NCI-H2227 treated with DMSO at 0.1 percent for 48 hours (cell line): ENCODE measurements around the gene ZNRF3.
"Not testable (repeated sequence)": the region's sequence is repeated elsewhere in the genome, so short reads cannot be mapped to it uniquely, and the experiment has no call there.

Experiments used
- DNase-seq: peaks from one replicate; lab custom pipeline; 2025; lab: John Stamatoyannopoulos, UW

Gene ZNRF3

DNA sequence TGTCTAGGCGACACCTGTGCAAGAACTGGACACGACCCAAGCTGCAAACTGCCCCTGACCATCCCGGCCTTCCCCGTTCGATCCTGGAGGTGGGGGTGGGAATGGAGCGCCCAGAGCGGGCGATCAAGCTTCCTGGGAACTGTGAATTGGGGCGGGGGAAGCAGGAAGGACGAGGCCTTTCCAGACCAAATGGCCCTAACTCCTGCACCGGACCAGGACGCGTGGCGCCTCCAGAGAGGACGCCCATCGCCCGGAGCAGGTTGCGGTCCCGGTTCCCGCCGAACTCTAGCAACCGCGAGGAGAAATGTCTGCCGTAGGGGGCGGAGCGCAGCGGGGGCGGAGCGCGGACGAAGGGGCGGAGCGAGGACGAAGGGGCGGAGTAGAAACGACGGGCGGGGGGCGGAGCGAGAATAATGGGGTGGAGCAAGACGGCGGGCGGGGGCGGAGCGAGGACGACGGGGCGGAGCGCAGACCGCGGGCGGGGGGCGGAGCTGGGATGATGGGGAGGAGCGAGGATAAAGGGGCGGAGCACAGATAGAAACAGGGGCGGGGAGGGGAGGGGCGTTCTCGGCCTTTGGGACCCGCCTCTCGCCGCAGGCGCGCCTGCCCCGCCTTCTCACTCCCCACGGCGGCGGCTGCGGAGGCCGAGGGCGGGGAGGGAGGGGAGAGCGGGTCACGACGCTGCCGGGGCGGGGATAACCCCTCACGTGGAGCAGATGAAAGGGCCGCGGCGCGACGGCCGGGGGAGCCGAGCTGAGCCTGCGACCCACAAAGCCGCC, at the start of gene ZNRF3:
Gene ZNRF3, plus strand, starts transcription at position 695 of the 779 bp plus-strand sequence. CDS start 195 bp downstream, outside the sequence.
- DNase-seq = peak; percentile 75

DNA sequence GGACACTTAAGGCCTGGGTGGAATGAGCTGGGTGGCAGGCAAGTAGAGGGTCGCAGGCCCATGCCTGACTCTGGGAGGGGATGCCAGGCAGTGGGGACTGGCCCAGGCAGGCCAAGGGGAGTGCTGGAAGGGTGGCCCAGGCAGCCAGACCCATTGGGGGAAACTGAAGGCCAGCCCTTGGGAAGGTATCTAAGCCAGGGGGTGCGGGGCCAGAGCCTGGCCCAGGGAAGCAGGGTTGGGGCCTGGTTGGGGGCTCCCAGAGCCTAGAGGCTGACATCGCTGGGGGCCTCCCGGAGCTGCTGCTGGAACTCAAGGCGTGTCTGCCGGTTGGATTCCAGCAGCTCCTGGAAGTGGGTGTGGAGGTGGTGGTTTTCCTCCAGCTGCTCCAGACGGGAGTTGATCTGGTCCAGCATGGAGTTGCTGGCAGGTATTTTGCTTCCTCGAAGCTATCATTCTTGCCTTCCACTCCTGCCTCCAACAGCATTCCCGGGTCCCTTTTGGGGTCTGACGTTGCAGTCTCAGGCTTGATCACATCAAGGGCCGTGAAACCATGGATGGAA, 47.7 kb upstream of the ZNRF3 start:
- no peak for DNase-seq

DNA sequence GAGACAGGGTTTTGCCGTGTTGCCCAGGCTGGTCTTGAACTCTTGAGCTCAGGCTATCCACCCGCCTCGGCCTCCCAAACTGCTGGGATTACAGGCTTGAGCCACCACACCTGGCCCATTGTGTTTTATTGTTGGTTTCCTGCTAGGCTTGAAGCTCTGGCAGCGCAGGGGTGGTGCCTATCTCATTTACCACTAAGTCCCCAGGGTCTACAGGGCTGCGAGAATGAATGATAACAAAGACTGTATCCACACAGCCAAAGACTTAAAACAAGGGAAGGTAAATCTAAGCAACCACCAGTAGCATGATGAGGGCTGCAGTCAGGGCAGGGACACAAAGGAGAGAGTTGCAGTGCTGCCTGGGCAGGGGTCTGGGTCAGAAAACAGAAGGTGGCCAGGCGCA, 45.7 kb upstream of the ZNRF3 start:
- no peak for DNase-seq

DNA sequence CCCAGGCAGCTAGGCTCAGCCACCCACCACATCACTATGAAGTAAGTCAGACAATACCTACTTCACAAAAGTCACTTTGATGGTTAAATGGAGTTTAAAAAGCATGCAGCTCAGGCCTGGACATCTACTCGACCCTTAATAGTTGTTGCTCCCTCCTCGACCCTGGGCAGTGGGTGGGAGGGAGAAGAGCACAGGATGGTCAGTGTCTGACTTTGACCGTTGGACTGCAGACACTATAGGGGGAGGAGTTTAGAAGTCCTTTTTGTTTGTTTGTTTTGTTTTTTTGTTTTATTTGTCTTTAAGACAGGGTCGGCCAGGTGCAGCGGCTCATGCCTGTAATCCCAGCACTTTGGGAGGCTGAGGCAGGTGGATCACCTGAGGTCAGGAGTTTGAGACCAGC, 44.4 kb upstream of the ZNRF3 start:
- no peak for DNase-seq

DNA sequence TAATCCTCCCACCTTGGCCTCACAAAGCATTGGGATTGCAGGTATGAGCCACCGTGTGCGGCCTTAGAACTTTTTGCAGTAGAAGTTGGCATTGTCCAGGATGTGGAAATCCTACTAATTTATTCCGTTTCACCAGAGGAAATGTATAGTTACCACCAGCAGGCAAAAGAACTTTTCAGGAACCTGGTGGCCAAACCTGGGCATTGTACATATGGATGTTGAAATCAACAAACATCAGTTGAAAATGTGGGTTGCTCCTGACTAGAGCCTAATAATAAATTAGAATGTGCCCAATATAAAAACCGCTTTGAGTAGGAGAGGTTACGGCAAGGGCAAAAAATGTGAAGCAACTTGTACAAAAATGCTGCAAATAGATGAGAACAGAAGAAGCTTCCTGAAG, 42.3 kb upstream of the ZNRF3 start:
- no peak for DNase-seq

DNA sequence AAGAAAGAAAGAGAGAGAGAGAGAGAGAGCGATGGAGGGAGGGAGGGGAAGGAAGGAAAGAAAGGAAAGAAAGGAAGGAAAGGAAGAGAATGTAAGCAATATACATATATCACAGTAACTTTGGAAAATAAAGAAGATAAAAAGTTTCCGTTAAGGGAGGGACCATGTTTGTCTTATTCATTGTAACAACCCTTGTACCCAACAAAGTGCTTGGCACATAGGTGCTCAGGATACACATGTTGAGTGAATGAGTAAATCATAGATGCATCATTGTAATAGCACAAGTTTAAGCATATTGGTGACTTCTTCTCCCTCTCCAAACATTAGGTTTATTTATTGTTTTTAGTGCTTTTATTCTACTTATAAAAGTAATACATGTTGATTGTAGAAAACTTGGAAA, 39.7 kb upstream of the ZNRF3 start:
- no peak for DNase-seq

DNA sequence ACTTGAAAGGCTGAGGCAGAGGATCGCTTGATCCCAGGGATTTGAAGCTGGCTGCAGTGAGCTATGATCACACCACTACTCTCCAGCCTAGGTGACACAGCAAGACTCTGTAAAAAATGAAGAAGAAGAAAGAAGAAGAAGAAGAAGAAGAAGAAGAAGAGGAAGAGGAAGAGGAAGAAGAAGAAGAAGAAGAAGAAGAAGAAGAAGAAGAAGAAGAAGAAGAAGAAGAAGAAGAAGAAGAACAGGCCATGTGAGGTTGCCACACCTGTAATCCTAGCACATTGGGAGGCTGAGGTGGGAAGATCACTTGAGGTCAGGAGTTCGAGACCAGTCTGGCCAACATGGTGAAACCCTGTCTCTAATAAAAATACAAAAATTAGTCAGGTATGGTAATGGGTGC, 39.1 kb upstream of the ZNRF3 start:
- not testable (repeated sequence) for DNase-seq

DNA sequence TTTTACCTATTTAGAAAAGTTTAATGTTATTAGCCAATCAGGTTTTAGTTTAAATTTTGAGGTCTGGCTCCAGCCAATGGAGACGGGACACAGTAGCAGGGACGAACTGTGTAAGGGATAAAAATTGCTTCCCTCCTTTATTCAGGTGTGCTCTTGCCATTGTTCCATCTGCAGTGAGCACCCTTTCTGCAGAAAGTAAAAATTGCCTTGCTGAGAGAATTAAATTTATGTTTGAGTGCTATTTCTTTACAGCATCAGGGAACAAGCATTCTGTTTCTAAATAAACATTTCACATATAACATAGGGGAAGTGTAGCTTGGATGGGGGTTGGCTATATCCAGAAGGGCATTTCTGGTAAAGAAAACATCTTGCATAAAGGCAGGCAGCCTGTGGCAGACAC, 36.4 kb upstream of the ZNRF3 start:
- DNase-seq = no peak

DNA sequence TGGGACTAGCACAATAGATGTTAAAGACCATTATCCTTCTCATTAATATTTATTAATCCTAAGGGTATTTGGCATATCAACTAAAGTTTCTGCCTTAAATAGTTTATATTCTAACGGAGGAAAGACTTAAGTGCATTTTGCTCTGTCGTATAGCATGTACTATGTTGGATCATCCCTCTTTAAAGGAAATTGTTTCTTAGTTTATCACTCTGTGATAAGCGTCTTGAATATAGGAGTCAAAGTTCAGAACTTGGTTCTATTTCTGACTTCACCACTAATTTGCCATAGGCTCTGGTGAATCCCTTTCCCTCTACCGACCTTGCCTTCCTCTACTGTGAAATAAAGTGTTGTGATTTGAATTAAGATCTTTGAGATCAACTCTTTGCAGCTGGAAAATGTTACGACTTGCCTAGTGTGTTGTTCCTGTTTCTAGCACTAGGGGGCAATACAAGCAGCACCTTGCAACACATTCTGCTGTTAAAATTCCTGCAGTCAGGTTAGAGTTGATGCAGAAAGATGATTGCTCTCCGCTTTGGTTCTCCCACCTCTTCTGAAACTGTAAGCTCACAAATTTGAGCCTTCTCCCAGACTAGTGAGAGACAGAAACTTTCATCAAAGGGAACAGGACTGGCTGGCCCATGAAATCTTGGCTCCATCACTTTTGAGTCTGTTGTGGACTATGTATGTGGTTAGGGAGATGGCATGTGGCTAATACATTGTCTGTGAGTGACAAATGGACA, 27.8 kb upstream of the ZNRF3 start:
- peak; percentile 52 for DNase-seq

DNA sequence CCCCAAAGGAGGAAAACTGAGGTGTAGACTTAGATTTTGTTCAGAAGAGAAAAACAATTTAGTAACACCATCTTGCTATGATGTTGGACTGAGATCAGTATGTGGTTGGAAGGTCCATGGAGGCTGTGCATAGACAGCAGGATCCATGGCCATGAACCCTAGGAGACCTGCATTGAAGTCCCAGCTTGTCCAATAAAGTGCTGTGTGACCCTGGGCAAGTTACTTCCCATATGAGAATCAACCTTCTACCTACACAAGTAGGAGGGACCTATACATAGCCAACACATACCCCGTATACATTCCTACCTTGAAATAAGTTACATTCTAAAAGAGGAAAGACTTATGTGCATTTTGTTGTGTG, 27.3 kb upstream of the ZNRF3 start:
- no peak for DNase-seq

DNA sequence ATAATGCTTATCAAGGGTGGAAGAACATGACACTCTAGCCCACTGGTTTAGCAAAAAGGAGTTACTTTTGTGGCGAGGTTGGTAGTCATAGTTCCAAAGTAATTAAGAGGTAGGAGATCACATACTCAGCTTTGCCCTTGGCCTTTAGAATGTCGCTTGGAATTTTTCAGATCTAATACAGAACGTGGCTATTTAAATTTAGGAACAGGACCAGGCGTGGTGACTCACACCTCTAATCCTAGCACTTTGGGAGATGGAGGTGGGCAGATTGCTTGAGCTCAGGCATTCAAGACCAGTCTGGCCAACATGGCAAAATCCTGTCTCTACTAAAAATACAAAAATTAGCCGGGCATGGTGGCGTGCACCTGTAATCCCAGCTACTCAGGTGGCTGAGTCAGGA, 26.1 kb upstream of the ZNRF3 start:
- no peak for DNase-seq

DNA sequence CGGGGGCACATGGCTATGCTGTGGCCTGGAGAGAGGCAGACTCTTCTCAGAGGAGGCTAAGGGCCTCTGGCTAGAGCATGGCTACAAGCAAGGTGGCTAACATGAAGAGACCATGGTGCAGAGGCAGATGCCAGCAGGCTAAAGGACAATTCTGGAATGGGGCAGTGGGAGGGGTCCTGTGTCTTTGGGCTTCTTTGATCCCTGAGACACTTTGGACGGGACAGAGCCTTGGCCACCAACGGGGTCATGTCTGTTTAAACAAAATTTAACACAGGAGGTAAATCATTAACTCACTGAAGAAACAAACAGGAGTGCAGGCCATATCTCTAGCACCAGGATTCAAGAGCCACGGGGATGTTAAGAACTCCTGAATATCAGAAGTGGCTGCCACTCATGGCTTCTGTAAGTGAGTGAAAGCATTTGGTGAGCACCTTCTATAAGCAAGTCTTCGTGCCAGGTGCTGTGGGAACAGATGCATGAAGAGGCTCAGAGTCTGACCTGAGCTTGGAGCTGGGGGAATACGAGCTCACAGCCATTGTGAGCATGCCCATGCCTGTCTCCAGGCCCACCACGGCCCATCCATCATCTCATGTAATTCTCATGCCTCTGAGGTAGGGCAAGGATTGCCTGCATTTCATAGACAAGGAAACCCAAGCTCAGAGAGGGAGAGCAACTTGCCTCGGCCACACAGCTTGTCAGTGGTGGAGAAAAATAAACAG, 18.3 kb upstream of the ZNRF3 start:
- no peak for DNase-seq

DNA sequence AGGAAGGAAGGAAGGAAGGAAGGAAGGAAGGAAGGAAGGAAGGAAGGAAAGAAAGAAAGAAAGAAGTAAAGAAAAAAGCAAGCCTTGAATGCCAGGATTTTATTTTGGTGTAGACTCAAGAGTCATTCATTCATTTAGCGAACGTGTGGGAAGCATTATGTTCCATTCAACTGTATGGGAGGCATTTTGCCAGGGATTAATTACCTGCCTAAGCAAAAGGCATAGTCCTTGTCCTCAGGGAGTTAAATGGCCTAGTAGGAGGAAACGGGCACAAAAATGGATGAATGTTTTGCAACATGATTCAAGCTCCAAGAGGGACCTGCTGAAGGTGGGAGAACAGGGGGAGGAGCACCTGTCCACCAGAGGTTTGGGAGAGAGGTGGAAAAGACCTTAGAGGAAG, 16.2 kb upstream of the ZNRF3 start:
- DNase-seq = no peak

DNA sequence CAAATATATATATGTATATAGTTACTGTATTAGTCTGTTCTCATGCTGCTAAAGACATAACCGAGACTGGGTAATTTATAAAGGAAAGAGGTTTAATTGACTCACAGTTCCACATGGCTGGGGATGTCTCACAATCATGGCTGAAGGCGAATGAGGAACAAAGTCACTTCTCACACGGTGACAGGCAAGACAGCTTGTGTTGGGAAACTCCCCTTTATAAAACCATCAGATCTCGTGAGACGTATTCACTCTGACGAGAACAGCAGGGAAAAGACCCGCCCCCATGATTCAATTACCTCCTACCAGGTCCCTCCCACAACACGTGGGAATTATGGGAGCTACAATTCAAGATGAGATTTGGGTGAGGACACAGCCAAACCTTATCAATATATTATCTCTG, 15.0 kb upstream of the ZNRF3 start:
- DNase-seq = not testable (repeated sequence)

DNA sequence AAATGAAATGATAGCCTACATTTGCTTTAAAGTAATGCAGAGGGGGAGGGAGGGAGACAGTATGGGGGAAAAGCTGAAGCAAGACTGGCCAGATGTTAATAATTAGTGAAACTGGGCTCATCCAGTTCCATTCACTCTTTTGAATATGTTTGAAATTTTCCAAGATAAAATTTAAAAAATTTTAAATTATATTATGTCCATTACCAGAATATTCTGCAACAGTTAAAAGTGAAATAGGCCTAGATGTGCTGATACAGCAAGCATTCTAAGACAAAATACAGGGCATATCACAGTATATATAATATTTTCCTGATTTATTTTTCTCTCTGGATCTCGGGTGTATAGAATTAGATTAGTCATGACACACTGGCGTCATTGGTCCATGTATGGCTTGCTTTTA, 13.6 kb upstream of the ZNRF3 start:
- no peak for DNase-seq

DNA sequence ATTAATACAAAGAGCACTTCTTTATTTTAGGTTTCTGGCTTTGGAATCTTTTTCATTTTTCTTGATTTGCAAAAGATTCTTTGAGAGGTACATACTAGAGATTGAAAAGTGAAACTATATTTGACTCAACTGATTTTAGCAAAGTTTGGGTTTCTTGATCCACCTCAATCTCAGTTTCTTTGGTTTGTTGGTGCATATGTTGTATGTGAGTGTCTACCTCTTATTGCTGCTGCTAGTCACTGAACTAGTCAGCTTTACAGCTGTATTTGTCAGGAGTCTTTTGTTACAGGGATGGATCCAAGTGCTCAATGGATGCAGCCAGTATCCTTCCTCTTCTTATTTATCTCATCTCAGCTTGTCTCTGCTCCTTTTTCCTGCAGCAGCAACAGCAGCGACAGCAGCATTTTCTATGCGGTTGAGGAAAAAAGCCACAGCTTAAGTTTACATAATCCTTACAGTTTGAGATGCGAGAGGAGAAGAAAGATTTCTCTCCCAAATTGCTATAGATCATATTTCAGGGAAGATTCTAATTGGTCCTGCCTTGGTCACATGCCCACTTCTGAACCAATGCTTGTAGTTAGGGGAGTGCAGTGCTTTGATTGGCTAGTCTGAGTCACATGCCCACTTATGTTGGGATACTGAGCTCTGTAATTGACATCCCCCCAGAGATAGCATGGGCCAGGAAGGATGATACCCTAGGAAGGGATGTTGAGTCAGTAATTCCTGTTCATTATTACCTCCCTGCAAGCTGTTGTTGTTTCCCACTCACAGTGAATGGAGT, 10.0 kb upstream of the ZNRF3 start:
- DNase-seq = no peak

DNA sequence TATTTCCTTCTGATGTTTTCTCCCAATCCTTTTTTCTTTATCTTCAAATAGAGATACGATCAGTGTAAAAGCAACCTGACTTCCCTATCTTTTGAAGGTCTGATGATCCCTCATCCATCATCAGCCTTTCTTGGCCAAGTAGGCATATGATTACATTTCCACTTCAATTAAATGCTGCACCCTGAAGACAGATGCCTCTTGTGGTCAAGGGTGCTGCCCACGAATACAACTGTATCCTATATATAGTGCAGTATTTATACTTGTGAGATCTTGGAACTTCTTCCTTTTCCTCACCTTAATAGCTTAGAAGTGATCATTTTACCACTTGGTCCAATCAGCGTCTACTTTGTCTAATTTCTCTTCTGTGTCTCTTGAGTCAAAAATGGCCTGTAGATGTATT, 9.3 kb upstream of the ZNRF3 start:
- DNase-seq = no peak

DNA sequence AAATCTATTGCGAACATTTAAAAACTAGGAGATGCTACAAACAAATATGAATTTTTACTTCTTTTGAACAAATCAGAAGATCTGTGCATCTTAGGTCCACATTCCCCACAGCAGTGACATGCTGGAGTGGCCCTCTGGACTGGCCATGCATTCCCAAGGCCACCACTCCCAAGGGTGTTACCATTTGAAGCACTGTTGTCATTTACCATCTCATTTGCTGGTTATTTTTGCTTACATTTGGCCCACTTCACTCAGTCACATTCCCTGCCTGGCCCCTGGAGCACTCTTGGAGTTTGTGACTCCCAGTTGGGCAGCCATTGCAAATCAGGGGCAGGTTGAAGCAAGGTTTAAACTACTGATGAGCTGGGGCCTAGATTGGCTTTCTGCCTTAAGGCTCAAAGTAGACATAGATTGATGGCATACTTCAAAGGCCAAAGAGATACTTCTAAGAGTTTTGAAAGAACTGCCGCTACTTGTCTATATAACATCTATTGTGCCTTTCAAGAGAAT, 8.5 kb upstream of the ZNRF3 start:
- no peak for DNase-seq

DNA sequence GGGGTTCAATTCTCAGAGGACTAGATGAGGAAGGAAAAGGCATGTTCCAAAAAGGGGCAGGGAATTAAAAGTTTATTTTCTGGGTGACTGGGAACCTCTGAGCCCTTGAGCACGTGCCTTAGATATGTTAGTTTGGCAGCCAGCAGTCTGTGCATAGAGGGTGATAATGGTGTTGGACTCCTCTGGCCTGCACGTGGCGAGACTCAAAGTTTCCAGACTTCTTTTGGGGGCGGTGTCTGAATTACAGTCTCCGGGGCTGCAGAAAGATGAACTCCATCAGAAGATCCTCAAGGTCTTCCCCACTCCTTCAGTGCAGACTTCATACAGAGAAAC, 861 bp upstream of the ZNRF3 start:
- no peak for DNase-seq

DNA sequence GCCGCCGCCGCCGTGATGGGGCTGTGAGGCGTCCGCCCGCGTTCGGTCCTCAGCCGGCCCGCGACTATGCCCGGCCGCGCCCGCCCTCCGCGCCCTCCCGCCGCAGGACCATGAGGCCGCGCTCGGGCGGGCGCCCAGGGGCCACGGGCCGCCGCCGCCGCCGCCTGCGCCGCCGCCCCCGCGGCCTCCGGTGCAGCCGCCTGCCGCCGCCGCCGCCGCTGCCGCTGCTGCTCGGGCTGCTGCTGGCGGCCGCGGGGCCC, 215 bp downstream of the ZNRF3 start:
- DNase-seq = no peak

DNA sequence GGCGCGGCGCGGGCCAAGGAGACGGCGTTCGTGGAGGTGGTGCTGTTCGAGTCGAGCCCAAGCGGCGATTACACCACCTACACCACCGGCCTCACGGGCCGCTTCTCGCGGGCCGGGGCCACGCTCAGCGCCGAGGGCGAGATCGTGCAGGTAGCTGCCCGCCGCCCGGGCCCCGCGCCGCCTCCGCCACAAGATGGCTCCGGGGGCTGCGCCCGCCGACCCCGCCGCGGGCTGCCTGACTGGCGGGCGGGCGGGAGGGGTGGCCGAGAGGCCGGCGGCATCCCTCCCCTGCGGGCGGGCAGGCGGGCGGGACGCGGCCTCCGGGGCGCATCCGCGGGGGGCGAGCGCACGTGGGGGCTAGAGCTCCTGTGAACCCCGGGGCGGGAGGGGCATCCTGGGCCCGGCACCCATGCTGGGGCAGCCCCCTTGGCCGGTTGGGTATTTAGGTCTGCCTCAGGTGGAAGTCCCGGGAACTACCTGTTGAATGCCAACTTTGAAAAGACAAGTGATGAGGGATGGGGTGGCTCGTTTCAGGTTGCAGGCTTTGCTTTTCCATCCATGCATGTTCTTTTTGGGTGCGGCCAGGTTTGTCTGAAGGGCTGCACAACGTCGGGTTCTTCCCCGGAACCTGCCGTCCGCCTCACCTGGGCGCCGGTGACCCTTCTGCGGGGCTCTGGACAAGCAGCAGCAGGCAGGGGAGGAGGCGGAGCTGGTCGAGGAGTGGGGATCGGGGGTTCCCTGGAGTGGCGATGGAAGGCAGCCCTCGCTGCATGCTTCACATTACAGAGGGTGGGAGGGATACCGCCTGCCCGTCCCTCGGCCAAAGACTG, 760 bp downstream of the ZNRF3 start:
- DNase-seq = no peak
